Measurements from ENCODE around the gene TIGD1.

TIGD1 gene

GRCh38 chr2:232521959-232522622 lies 28.3 kb downstream of the TIGD1 start:
- DNase-seq: no peak

GRCh38 chr2:232521098-232521497 lies 29.3 kb downstream of the TIGD1 start:
- DNase-seq: no peak

- no peak for DNase-seq
Measured at GRCh38 chr2:232520489-232520888, 29.9 kb downstream of the TIGD1 start.

GRCh38 chr2:232519581-232520438 lies 30.5 kb downstream of the TIGD1 start, which contains the start of gene PRSS56:
Gene PRSS56, plus strand, starts transcription at chr2:232520388. Its CDS starts 211 bp downstream, at chr2:232520599.
- no peak for DNase-seq

- DNase-seq: no peak
Measured at GRCh38 chr2:232518844-232519243, 31.5 kb downstream of the TIGD1 start.

GRCh38 chr2:232516551-232516950 lies 33.8 kb downstream of the TIGD1 start:
- DNase-seq: no peak

- DNase-seq: no peak
Measured at GRCh38 chr2:232515639-232516038, 34.7 kb downstream of the TIGD1 start.

- DNase-seq: no peak
Measured at GRCh38 chr2:232513353-232513752, 37.0 kb downstream of the TIGD1 start.

GRCh38 chr2:232512602-232513001 lies 37.8 kb downstream of the TIGD1 start:
- DNase-seq: peak; percentile 39

GRCh38 chr2:232511336-232511890 lies 38.9 kb downstream of the TIGD1 start:
- no peak for DNase-seq

- DNase-seq: no peak
Measured at GRCh38 chr2:232508251-232508650, 42.1 kb downstream of the TIGD1 start.

GRCh38 chr2:232506709-232507108 lies 43.6 kb downstream of the TIGD1 start:
- DNase-seq: no peak

GRCh38 chr2:232505856-232506255 lies 44.5 kb downstream of the TIGD1 start:
- no peak for DNase-seq

GRCh38 chr2:232504438-232504837 lies 45.9 kb downstream of the TIGD1 start:
- no peak for DNase-seq

- no peak for DNase-seq
Measured at GRCh38 chr2:232503809-232504323, 46.5 kb downstream of the TIGD1 start.

GRCh38 chr2:232502911-232503808 lies 47.2 kb downstream of the TIGD1 start:
- DNase-seq: no peak

- DNase-seq: no peak
Measured at GRCh38 chr2:232502511-232502910, 47.8 kb downstream of the TIGD1 start.

GRCh38 chr2:232501794-232502390 lies 48.5 kb downstream of the TIGD1 start:
- DNase-seq: no peak

- DNase-seq: no peak
Measured at GRCh38 chr2:232501331-232501771, 49.0 kb downstream of the TIGD1 start.

GRCh38 chr2:232498452-232498851 lies 51.9 kb downstream of the TIGD1 start:
- no peak for DNase-seq

All from NCI-H1436 treated with DMSO at 0.1 percent for 48 hours (cell line).